Forelimb muscle (tissue), 1 donor: Measurements from ENCODE around the gene ORC1. TPM values are rescaled to one million over a fixed set of nuclear protein-coding genes. Genes with fewer than 3 reads are reported as not detected.
A peak's percentile ranks its signal among the peaks of the same experiment; 100 is the strongest.

Experiments
- DNase-seq: peaks from one replicate; pipeline ENCODE4 v3.0.0-alpha.2; 2013; ENCODE audit warnings: low read depth
- polyA plus RNA-seq: library from polyadenylated mRNA; unstranded; fragments of 120-200 nt; gene quantifications from one replicate; pipeline ENCODE4 v1.2.1, GENCODE V29; 2013; ENCODE audit not compliant: insufficient read length

The ORC1 gene
- polyA plus RNA-seq, result 2.3 TPM

DNA sequence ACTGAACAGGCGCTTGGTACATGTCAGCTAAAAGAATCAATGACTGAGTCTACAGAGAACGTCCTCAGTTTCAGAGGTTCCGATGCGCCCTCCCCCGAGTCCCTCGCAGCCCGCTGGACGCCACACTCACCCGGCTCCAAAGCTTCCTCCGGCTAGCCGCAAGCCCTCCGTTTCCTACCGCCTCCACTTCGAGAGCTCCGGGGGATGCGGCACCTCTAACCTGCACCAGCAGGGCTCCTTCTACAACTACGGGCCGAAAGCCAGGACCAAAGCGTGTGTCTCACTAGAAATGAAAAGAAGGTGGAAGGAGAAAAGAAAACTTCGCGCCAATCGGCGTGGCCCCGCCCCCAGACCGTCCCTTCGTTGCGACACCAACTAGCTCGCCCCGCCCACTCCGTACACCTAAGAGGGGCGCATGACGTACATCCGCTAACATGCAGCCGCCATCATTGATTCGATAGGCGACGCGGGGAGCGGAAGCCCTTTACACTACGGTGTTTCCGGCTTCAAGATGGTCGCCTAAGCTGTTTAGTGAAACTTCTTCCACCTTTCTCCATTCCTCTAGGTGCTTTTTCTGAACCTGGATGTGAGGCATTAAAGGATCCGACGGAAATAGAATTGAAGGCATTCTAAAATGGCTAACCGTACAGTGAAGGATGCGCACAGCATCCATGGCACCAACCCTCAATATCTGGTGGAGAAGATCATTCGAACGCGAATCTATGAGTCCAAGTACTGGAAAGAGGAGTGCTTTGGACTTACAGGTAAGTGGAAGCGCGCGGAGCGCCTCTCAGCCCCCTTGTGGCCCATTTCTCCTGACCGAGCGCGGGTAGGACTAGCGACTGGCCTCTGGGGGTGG is at the start of gene ORC1, which contains the start of gene PRPF38A:
Gene ORC1, minus strand, starts transcription at position 308 of the 859 bp plus-strand sequence. CDS start 2,200 bp downstream, outside the sequence.
Gene PRPF38A, plus strand, starts transcription at position 487 of the 859 bp plus-strand sequence. Its CDS starts 148 bp downstream, at position 635.
- DNase-seq, result peak; percentile 93

DNA sequence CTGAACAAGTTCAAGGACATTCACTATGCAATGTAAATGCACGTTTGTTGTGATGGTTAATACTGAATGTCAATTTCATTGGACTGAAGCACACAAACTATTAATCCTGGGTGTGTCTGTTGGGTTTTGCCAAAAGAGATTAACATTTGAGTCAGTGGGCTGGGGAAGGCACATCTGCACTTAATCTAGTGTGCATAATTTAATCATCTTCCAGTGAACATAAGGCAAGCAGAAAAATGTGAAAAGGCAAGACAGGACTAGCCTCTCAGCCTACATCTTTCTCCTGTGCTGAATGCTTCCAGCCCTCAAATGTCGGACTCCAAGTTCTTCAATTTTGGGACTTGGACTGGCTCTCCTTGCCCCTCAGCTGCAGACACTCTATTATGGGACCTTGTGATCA is 40.2 kb upstream of the ORC1 start:
- no peak for DNase-seq

DNA sequence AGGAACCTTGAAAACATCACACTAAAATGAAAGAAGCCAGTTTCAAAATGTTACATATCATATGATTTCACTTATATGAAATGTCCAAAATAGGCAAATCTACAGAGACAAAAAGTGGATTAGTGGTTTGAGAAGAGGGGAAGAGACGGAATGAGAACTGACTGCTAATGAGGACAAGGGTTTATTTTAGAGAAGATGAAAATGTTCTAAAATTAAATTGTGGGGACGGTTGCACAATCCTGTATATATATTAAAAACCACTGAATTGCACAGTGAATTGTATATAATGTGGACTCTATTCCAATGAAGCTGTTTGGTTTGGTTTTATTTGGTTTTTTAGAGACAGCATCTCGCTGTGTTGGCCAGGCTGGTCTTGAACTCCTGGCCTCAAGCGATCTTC is 35.8 kb upstream of the ORC1 start:
- no peak for DNase-seq

DNA sequence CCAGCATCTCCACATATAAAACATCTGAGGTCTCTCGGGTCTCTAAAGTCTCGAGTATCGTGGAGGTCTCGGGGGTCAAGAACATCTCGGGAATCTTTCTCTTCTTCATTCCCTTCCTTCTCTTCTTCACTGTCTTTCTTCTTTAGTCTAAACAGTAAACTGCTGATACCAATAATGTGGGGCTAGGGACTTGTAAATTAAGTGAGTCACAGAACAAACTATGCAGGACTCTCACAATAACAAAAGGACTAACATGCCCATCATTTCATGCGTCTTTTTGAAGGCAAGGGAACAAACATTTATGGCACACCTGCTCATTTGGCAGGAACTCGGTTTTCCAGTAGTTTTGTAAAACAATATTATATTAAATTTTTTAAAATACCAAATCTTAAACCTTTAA is 32.6 kb upstream of the ORC1 start:
- DNase-seq, result no peak

DNA sequence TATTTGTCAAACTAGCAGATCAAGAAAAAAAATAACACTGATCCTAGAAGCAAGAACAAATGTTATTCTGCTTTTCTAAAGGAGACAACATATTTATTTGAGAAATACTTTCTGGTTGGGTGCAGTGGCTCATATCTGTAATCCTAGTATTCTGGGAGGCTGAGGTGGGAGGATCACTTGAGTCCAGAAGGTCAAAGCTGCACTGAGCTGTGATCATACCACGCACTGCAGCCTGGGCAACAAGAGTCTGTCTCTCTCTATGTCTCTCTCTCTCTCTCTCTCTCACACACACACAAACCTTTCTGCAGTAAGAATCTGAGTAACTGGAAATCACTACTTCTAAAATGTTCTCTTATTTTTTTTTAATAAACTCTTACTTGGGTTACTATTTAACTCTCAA is 31.4 kb upstream of the ORC1 start:
- no peak for DNase-seq

DNA sequence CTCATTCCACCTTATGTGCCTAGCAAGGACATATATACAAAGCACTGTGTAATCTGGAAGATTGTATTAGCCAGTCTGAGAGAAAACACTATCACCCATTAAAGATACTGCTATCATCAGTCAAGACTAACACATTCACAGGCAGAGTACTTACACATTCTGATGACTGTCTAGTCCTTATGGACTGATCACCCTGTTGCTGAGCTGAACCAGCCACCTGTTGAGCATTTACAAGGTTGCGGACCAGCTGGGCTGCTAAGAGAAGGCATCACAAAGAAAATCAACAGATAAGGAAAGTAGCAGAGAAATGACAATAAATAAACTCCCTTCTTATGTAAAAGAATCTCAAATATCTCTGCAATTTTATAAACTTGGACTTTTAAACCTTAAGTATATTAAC is 31.0 kb upstream of the ORC1 start:
- no peak for DNase-seq

DNA sequence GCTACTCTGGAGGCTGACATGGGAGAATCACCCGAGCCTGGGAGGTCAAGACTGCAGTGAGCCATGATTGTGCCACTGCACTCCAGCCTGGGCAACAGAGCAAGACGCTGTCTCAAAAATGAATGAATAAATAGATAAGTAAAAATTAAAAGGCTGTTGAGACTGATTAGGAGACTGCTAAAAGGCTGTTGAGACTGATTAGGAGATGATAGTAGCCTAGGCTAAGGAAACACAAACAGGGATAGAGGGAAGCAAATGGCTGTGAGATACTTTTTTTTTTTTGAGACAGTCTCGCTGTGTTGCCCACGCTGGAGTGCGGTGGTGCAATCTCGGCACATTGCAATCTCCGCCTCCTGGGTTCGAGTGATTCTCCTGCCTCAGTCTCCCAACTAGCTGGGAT is 28.6 kb upstream of the ORC1 start:
- no peak for DNase-seq

DNA sequence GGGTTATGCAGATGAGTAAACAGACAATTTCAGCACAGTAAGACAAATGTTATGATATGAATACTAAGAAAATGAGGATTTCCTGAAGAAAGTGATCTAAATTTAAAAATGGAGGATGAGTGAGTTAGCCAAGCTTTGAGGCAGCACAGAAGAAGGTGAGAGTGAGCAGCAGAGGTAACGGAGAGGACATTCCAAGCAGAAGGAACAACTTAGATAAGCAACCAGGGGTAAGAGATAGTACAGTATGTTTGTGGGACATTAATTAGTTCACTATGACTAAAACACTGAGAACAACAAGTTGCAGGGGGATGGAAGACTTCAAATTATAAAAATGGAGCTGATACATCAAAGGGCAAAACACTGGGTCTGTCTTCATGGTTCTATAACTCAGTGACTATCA is 22.9 kb upstream of the ORC1 start:
- no peak for DNase-seq

DNA sequence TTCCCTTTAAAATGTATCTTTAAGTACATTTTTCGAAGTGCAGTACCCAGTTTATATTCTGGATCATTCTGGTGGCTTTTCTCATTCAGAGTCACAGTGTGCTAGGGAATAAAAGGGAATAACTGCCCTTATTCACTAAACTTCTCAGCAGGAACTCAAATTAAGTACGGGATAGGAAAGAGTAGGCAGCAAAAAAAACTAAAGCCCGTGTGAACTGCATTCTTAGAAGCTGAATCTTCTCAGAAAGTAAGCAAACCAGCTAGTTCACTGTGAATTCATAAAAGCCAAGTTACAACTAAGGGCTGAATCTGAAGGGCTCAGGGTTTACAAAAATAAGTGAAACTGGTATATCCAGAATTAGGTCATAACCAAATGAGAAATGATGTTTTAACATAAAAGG is 22.1 kb upstream of the ORC1 start:
- no peak for DNase-seq

DNA sequence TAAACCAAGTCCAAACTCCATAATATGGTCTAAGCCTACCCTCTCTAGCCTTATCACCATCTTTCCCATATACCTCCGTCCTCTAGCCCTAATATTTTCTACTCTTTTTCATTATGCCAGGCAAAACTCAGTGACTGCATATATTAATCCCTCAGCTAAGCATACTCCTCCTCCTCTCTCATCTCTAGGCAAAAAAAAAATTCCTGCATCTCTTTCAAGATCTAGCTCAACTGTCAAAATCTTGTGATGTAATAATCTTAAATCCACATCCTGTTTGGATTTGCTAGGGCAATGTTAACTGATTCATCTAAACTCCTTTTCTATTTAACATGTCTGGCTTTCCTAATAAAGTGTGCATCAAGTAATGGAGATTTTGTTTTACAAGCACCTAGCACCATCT is 20.6 kb upstream of the ORC1 start:
- no peak for DNase-seq

DNA sequence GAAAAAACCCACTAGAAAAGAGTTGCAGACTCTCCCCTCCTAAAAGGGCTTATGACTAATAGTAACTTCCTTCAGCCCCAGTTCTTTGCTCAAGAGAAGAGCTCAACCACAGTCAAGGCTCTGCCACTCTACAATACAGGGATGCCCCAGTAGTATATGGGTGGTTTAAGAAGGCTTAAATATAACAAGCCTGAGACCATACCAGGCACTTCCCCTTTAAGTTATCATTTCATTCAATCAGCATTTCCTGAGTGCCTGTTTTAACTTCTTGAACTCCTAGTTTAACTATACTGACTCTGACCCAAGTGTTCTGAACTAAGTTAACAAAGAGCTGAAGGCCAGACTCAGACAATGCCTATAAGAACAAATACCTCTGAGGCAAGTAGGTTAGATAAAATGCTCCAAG is 20.0 kb upstream of the ORC1 start:
- no peak for DNase-seq

DNA sequence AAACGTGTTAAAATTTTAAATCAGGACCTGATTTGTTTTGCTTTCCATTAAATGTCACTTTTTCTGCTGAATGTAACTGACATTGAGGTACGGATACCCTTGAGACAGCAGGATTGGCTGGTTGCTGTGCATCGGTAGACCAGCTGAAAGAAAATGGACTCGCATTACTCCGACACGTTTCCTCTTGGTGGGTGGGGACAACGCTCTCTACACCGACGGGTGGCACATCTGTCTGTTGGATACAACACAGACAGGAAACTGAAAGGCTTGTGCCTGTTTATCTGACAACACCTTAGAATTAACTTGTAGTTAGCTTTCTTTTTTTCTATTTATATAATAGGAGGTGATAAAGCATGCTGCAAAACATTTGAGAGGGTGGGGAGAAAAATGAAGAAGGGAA is 19.5 kb upstream of the ORC1 start:
- DNase-seq, result no peak

DNA sequence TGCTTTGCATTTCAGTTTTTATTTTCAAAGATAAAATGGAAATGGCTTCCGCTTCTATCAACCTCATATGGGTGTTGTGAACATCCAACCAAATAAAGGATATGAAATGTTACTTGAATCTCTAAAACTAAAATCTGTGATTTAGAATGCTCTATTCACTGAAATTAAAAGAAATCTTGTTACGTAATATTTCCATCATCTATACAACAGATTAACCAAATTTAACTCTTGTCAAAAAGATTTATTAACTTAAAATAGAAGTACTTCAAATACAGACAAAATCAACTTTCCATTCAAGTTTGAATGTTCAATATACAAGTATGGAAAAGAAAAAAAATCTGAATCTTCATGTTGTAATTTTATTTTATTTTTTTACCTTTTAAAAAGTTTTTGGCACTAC is 18.8 kb upstream of the ORC1 start:
- no peak for DNase-seq

DNA sequence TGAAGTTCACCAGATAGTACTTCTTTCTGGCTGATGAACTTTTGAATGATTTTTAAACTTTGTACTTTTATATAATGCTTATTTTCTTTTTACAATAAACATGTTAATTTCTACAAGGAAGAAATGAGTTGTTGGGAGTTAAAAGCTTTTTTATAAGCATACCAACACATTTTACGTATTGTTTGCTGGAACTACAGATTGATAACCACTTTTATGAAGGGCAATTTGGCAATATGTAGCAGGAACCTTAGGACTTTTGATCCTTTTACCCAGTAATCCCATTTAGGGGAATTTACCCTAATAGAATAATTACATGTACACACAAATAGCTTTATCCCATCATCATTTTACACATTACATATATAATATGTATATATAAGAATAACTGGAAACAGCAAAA is 16.5 kb upstream of the ORC1 start:
- DNase-seq, result no peak

DNA sequence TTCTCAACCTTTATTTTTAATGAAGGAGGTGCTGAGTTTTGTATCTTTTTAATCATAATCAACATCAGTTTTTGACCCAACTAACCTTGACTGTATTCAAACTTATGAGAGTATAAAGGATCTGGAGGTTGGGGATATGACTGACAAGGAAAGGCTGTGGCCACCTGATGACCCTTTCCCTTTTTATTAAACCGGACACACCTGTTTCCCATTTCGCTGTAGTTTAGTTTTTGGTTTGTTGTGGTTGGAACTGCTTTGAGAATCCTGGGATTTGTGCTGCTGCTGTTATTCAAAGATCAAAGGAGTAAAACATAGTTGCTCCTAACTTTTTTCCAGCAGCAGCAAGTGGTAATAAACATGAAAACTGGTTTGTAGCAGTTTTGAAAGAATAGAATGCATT is 12.6 kb upstream of the ORC1 start:
- no peak for DNase-seq

DNA sequence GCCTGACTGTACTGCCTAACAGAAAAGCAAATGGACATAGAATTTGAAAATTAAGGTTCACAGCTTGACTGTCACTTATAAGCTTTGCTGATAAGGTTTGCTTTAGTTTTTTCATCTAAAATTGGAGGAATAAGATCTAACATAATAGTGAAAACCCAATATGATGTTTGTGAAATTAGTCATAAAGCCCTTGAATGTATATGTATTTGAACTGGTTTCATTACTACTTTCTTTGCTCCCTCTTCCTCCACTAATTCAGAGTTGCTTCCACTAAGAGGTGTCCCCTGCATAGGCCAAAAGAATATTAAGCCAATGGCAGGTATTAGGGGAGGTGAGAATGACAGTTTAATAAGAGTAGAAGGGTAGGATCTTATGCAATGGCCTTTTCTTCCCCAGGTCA is 10.7 kb upstream of the ORC1 start:
- no peak for DNase-seq

DNA sequence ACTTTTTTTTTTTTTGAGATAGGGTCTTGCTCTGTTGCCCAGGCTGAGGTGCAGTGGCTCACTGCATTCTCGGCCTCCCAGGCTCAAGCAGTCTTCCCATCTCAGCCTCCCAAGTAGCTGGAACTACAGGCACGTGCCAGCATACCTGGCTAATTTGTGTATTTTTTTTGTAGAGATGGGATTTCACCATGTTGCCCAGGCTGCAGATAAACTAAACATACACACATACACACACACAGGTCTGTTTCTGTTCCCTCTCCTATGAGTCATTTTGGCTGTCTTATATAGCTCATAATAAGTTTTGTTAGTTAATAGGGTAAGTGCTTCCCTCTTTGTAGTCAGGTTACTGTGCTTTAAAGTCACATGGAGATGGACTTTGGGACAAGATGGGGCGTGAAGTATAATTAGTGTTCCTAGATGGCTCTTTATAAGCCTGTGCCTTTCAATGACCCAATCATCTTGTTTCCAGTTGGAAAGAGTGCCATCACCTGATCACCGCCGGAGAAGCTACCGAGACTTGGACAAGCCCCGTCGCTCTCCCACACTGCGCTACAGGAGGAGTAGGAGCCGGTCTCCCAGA is 9.3 kb upstream of the ORC1 start:
- DNase-seq, result no peak

DNA sequence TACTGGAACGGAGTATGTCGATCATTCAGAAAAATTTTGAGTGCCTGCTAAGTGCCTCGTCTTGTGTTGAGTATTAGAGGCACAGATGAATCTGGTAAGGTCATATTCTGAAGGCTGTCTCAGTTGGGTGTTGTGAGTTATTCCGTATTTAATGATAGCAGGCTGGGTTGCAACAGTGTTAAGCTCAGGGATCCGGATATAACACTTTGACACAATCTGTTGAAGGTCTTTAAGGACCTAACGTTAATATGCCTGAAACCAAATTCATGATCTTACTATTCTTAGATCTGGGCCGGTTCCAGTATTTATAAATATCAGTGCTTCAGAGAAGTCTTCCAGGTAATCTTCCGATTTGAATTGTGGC is 734 bp upstream of the ORC1 start:
- DNase-seq, result no peak

DNA sequence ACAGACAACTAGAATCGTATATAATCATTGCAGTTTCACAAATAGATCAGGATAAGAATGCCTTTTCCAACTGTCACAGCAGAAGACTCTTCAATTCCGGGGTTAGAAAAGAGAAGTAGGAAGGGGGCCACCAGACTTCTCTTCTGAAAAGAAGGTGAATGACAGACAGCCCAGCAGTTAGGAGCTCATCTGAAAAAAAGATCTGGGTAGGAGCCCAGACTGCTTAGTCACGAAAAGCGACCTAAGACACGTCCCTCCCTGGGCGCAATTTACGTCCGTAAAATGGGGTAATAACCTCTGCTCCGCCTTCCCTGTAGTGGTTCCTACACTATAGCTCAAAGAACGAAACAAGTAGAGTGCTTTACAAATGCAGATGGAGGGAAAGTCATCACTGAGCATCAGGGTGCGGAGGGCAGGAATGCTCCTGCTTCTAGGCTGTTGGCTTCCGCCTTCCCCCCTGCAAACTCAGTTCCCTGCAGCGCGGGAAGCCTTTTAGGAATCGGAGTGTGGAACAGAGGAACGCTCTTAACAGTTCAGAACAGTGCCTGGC is 582 bp downstream of the ORC1 start:
- DNase-seq, result no peak

DNA sequence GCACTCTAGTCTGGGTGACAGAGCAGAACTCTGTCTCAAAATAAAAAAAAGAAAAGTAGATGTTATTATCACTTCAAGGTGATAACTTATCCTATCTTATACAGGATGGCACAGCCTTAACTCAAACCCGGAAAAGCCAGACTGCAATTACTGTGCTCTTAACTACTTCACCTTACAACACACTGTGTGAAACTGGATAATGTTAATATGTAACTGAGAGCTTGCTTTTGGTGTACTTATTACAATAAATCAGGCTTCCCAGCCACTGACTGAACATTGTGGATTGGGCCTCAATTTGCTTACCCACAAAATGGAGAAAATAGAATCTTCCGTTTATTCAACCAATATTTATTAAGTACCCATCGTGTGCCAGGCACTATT is 1.4 kb downstream of the ORC1 start:
- no peak for DNase-seq

DNA sequence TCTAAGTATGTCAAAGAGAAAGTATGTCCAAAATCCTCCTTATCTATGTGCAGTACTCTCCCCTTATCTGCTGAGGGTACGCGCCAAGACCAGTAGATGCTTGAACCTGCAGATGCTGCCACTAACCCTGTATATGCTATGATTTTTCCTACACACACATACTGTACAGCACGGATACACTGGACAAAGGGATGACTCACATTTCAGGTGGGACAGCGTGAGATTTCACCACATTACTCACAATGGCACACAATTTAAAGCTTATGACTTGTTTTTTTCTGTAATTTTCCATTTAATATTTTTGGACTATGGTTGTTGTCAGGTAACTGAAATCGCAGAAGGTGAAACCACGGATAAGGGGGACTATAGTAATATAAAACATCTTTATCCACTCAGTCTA is 4.1 kb downstream of the ORC1 start:
- DNase-seq, result no peak

DNA sequence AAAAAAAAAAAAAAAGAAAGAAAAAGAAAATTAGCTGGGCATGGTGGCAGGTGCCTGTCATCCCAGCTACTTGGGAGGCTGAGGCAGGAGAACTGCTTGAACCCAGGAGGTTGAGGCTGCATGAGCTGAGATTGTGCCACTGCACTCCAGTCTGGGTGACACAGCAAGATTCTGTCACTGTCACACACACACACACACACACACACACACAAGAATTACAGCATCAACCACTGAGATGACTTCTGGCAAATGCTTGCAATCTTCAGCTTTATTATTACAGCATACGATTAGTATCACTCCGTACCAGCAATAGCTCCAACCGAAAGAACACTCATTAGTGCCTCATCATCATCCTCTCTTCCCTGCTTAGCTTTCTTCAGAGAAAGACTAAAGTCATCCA is 4.6 kb downstream of the ORC1 start:
- no peak for DNase-seq

DNA sequence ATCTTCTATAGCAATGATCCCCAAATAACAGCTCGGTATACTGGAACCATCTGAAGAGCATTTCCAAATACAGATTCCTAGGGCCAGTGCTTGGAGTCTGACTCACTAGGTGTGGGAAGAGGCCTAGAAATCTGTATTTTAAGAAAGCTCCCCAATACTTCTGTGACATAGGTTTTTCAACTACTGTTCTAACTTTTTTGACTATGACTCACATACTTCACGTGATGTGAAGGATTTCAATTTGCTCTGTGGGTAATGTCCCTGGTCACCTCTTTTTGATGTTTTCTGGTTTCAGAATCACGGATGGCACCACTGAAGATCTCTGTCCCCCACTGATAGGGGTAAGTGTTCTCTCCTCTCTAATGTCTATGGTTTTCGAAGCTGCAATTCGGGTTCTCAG is 11.0 kb downstream of the ORC1 start:
- no peak for DNase-seq
